Endometrial microvascular endothelial cells (primary cell): ENCODE measurements around the gene ABHD17C. TPM values are rescaled to one million over a fixed set of nuclear protein-coding genes. Genes with fewer than 3 reads are reported as not detected.

Source experiments
- in situ Hi-C: cut with HindIII; loops from 2 replicates; pipeline ENCODE4 v1.10.0; 2017; ENCODE audit warnings: low sequenced_read_pairs, low pct_unique_long_range_greater_than_20kb; ENCODE audit errors: inconsistent ontology term
- total RNA-seq: library from RNA; depleted of rRNA; stranded (reverse); fragments of >200 nt; gene quantifications from one replicate; pipeline ENCODE4 v1.2.3, GENCODE V29; 2015; ENCODE audit errors: inconsistent ontology term

The ABHD17C gene
- total RNA-seq, 1 donor from 2014 or later, result 12.6 TPM

- in situ Hi-C loops, result no loop called here
Measured at GRCh38 chr15:80801891-80802680, 107.0 kb downstream of the ABHD17C start.

GRCh38 chr15:80803580-80804525 lies 108.7 kb downstream of the ABHD17C start:
- in situ Hi-C loops, result no loop called here

GRCh38 chr15:80804970-80805495 lies 109.9 kb downstream of the ABHD17C start:
- in situ Hi-C loops, result no loop called here

Other genes with a start within 250 kb of the ABHD17C start
- 1.4 TPM for gene CEMIP, start 84.1 kb downstream of the ABHD17C start, total RNA-seq